ENCODE results near the gene IYD.

IYD gene

GRCh38 chr6:150368762-150369161 is at the start of gene IYD:
IYD (plus strand) TSS chr6:150369012; CDS start chr6:150369032, 20 bp downstream.
- no peak for TF ChIP-seq TAF1 (IDR thresholded peaks at IDR 0.05; ENCODE audit: low read depth)
- no peak for TF ChIP-seq MAX (IDR thresholded peaks at IDR 0.05)
- TF ChIP-seq USF1 (IDR thresholded peaks at IDR 0.05), result no peak
- TF ChIP-seq TCF12 (IDR thresholded peaks at IDR 0.05; ENCODE audit: low read depth), result no peak
- TF ChIP-seq ZBTB7A (IDR thresholded peaks at IDR 0.05; ENCODE audit: low read depth), result no peak
- no peak for TF ChIP-seq EGR1 (IDR thresholded peaks at IDR 0.05)
- TF ChIP-seq YY1 (IDR thresholded peaks at IDR 0.05; ENCODE audit: low read depth), result no peak
- no peak for TF ChIP-seq TEAD4 (IDR thresholded peaks at IDR 0.05)
- TF ChIP-seq FOXM1 (IDR thresholded peaks at IDR 0.05; ENCODE audit: borderline replicate concordance, low read depth), result no peak
- no peak for TF ChIP-seq REST (IDR thresholded peaks at IDR 0.05; ENCODE audit: low read depth)
- TF ChIP-seq CEBPB (IDR thresholded peaks at IDR 0.05), result no peak
- no peak for TF ChIP-seq RAD21 (IDR thresholded peaks at IDR 0.05; ENCODE audit: low read depth)
- TF ChIP-seq CREB1 (IDR thresholded peaks at IDR 0.05; ENCODE audit: low read depth), result no peak
- TF ChIP-seq EP300 (IDR thresholded peaks at IDR 0.05; ENCODE audit: borderline replicate concordance), result no peak

GRCh38 chr6:150319924-150320323 is 48.9 kb upstream of the IYD start:
- TF ChIP-seq ZBTB7A (IDR thresholded peaks at IDR 0.05; ENCODE audit: low read depth) (no peak), USF1 (IDR thresholded peaks at IDR 0.05) (no peak), EGR1 (IDR thresholded peaks at IDR 0.05) (no peak), FOXM1 (IDR thresholded peaks at IDR 0.05; ENCODE audit: borderline replicate concordance, low read depth) (no peak), NFIC (IDR thresholded peaks at IDR 0.05) (no peak), TAF1 (IDR thresholded peaks at IDR 0.05; ENCODE audit: low read depth) (no peak), YY1 (IDR thresholded peaks at IDR 0.05; ENCODE audit: low read depth) (no peak), EP300 (IDR thresholded peaks at IDR 0.05; ENCODE audit: borderline replicate concordance) (no peak), RAD21 (IDR thresholded peaks at IDR 0.05; ENCODE audit: low read depth) (no peak), CREB1 (IDR thresholded peaks at IDR 0.05; ENCODE audit: low read depth) (no peak), TCF12 (IDR thresholded peaks at IDR 0.05; ENCODE audit: low read depth) (no peak), REST (IDR thresholded peaks at IDR 0.05; ENCODE audit: low read depth) (no peak), TEAD4 (IDR thresholded peaks at IDR 0.05) (no peak), CEBPB (IDR thresholded peaks at IDR 0.05) (no peak), MAX (IDR thresholded peaks at IDR 0.05) (no peak)

- TF ChIP-seq EP300 (IDR thresholded peaks at IDR 0.05; ENCODE audit: borderline replicate concordance), result no peak
- TF ChIP-seq MAX (IDR thresholded peaks at IDR 0.05), result no peak
- no peak for TF ChIP-seq RAD21 (IDR thresholded peaks at IDR 0.05; ENCODE audit: low read depth)
- TF ChIP-seq REST (IDR thresholded peaks at IDR 0.05; ENCODE audit: low read depth), result no peak
- no peak for TF ChIP-seq CREB1 (IDR thresholded peaks at IDR 0.05; ENCODE audit: low read depth)
- no peak for TF ChIP-seq TAF1 (IDR thresholded peaks at IDR 0.05; ENCODE audit: low read depth)
- TF ChIP-seq ZBTB7A (IDR thresholded peaks at IDR 0.05; ENCODE audit: low read depth), result no peak
- no peak for TF ChIP-seq YY1 (IDR thresholded peaks at IDR 0.05; ENCODE audit: low read depth)
Measured at GRCh38 chr6:150320442-150320841, 48.4 kb upstream of the IYD start.

GRCh38 chr6:150322466-150322871 is 46.3 kb upstream of the IYD start:
- TF ChIP-seq YY1 (IDR thresholded peaks at IDR 0.05; ENCODE audit: low read depth) (no peak), CEBPB (IDR thresholded peaks at IDR 0.05) (0 out of 2 replicates have a peak, but pooled peaks have one; percentile 9)

All from Ishikawa (cell line).